ENCODE measurements around the gene TESK2.
"Not testable (repeated sequence)": the region's sequence is repeated elsewhere in the genome, so short reads cannot be mapped to it uniquely, and the experiment has no call there.

The TESK2 gene

GRCh38 chr1:45508295-45509151 lies 17.6 kb upstream of the TESK2 start:
- no peak for DNase-seq

GRCh38 chr1:45507893-45508292 lies 16.9 kb upstream of the TESK2 start:
- no peak for DNase-seq

DNA sequence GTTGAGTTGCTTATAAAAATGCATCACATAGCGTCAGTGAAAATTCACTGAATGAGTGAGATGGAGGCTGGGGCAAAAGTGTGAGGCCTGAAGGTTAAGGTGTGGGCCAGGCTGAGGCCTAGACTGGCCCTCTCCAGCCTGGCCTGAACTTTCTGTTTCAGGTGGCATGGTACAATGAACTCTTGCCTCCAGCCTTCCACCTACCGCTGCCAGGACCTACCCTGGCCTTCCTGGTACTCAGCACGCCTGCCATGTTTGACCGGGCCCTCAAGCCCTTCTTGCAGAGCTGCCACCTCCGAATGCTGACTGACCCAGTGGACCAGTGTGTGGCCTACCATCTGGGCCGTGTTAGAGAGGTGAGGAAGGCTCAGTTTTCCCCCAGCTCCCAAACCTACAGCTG lies 16.2 kb upstream of the TESK2 start:
- DNase-seq, result no peak

DNA sequence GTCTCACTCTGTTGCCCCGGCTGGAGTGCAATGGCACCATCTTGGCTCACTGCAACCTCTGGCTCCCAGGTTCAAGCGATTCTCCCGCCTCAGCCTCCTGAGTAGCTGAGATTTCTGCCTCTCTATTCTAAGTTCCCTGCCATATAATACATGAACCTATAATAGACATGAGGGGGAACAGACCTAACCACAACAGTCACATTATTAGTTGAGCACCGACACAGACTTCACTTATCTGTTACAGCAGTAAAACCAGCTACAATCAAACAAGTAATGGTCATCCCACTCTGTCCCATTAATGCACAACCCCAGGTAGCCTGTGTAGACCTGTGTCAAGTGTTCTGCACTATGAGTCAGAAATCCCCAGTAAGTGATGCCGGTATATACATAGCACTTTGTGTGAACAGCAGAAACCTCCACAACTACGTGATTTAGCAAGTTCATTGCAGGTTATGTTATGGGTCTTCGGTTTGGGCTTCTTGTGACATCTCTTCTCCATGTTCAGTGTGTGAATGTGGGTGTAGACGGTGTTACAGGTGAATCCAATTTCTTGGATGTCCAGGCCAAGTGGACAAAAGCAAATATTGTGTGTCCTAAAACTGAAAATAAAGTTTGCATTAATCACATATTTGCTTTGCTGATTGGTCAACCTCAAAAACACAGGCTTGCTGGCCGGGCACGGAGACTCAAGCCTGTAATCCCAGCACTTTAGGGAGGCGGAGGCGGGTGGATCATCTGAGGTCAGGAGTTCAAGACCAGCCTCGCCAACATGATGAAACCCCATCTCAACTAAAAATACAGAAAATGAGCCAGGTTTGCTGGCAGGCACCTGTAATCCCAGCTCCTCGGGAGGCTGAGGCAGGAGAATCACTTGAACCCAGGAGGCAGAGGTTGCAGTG lies 12.7 kb upstream of the TESK2 start:
- no peak for DNase-seq

GRCh38 chr1:45501505-45501859 lies 10.5 kb upstream of the TESK2 start:
- no peak for DNase-seq

- DNase-seq, result no peak
Measured at GRCh38 chr1:45499415-45499769, 8.4 kb upstream of the TESK2 start.

GRCh38 chr1:45498279-45498678 lies 7.3 kb upstream of the TESK2 start:
- DNase-seq, result no peak

DNA sequence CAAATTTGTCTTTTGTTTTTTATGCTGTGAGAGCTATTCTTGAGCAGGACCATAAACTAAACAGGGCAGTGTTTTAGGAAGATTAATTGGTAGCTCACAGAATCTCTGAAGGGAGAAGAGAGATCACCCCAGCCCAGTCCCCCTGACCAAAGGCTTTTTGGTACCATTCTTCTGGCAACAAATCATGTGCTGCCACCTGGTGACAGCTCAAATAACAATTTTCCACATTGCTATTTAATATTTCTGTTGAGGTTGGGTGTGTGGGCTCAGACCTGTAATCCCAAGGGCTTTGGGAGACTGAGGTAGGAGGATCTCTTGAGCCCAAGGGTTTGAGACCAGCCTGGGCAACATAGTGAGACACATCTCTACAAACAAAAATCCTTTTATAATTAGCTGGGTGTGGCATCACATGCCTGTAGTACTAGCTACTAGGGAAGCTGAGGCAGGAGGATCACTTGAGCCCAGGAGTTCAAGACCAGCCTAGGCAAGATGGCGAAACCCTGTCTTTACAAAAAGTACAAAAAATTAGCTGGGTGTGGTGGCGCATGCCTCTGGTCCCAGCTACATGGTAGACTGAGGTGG lies 2.2 kb upstream of the TESK2 start:
- peak; percentile 56 for DNase-seq

DNA sequence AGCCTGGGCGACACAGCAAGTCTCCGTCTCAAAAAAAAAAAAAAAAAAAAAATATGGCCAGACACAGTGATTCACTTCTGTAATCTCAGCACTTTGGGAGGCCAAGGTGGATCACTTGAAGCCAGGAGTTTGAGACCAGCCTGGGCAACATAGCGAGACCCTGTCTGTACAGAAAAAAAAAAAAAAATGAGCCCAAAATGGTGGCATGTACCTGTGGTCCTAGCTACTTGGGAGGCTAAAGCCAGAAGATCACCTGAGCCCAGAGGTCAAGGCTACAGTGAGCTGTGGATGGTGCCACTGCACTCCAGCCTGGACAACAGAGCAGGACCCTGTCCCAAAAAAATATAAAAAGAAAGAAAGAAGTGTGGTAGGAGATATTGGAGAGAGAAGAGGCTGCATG lies 1.7 kb upstream of the TESK2 start:
- no peak for DNase-seq

DNA sequence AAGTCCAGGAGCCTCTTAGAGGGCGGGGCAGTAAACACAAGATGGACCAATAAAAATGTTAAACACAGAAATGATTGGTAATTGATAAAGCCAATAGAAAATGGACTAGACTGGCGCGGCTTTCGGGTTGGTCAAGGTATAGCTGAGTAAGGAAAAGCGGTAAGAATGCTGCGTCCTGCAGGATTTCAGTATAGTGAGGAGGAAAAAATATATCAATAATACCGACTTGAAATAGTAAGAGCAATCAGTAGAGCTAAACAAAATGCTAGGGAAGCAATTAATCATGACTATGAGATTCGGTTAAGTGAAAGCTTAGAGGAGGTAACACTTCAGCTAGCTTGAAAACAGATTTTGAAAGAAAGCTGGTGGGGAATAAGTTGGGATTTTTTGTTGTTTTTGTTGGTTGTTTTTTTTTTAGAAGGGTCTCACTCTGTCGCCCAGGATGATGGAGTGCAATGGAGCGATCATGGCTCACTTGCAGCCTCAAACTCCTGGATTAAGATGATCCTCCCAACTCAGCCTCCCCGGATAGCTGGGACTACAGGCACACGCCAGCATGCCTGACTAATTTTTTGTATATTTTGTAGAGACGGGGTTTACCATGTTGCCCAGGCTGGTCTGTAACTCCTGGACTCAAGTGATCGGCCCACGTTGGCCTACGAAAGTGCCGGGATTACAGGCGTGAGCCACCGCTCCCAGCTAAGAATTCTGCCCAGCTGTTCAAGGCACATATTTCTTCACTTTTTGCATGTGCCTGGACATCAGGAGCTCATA lies 711 bp upstream of the TESK2 start:
- DNase-seq, result no peak

DNA sequence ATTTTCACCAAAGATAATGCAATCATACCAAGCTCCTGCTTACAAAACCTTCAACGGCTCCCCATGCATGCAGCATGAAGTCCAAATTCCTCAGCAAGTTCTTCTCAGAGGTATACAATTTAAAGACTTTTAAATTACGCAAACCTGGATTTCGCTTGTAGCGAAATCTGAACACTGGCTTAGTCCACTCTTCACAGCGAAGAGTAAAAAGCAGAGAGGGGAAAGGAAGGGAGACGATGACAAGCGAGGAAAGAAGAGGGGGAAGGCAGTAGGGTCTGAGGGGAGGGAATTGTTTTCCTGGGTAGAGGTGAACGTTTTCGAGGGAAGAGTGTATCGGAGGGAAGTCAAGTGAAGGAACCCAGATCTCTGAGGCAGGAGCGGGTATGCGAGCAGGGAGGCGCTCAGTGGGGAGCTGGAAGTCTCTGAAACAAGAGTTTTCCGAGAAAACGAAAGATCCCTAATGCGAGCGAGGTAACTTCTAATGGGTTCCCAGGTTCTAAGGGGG lies 790 bp downstream of the TESK2 start:
- no peak for DNase-seq

DNA sequence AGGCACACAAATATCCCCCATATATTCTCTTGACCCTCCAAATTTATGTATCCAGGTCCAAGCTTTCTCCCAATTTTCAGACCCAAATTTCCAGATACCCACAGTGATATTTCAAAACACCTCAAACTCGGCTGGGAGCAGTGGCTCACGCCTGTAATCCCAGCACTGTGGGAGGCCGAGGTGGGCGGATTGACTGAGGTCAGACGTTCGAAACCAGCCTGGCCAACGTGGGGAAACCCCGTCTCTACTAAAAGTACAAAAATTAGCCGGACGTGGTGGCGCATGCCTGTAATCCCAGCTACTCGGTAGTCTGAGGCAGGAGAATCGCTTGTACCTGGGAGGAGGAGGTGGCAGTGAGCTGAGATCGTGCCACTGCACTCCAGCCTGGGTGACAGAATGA lies 1.6 kb downstream of the TESK2 start:
- not testable (repeated sequence) for DNase-seq

DNA sequence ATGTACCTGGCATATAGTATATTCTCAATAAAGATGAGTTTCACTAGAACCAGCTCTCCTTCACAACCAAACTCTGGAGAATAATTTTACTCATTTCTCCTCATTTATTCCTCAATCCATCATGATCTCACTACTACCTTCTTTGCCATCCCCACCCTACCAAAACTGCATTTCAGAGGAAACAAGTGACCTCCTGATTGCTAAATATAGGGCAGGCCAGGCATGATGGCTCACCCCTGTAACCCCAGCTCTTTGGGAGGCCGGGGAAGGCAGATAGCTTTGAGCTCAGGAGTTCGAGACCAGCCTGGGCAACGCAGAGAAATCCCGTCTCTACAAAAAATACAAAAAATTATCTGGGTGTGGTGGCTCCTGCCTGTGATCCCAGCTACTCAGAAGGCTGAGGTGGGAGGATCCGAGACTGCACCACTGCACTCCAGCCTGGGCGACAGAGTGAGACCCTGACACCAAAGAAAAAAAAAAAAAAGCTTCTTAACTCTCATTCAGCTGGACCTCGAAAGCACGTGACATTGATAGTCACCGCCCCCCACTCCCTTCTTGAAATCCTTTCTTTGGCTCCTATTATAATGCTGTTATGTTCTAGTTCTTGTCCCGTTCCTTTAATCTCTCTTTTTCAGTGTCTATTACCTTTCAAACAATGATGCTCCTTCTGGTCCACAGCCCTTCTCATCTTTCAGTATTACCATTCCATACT lies 2.1 kb downstream of the TESK2 start:
- peak; percentile 67 for DNase-seq

GRCh38 chr1:45485949-45486348 lies 5.0 kb downstream of the TESK2 start:
- DNase-seq, result no peak

- DNase-seq, result no peak
Measured at GRCh38 chr1:45479039-45479748, 11.8 kb downstream of the TESK2 start.

- no peak for DNase-seq
Measured at GRCh38 chr1:45478121-45478814, 12.7 kb downstream of the TESK2 start.

DNA sequence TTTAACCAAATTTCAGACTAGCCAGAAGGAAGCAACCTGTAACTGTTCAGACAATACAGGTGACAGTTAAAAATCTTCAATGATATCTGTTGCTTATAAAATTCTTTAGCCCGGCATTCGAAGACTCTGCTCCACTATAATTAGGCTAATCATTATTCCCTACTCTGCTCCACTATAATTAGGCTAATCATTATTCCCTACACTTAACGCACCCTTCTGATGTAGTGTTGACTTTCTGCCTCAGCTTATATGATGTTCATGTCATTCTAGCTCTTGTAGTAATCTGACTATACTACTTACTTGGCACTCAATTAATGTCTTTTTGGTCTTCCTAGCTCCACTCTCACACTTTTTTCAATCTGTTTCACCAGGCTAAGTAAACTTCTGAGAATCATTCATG lies 13.3 kb downstream of the TESK2 start:
- DNase-seq, result no peak

GRCh38 chr1:45474194-45474593 lies 16.8 kb downstream of the TESK2 start:
- DNase-seq, result not testable (repeated sequence)

GRCh38 chr1:45473302-45473701 lies 17.7 kb downstream of the TESK2 start:
- DNase-seq, result no peak

DNA sequence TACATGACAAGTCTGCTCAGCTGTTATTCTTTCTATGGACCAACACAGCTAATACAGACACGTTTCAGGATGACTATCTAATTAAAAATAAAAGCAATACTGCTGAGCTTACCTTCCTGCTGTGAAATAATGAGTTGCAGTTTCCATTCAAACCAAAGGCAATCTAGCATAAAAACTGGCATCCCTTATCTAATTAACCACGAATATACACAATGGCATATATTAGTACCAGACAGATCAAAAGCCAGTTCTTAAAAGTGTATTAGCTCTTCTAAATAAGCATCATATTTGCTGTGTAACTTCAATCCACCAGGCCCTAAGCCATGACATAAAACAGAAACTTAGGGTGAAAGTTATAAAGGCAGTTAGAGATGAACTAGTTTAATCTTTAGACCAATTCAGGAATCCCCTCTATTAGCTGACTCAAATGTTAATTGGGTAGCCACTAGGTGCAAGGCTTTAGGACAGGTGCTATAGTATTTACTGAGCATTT lies 20.6 kb downstream of the TESK2 start:
- no peak for DNase-seq

GRCh38 chr1:45467353-45467752 lies 23.6 kb downstream of the TESK2 start:
- not testable (repeated sequence) for DNase-seq

All from NCI-H1694 treated with DMSO at 0.1 percent for 48 hours (cell line).